PC-9 (cell line): ENCODE results near the gene AMPD1. TPM values are rescaled to one million over a fixed set of nuclear protein-coding genes. Genes with fewer than 3 reads are reported as not detected.

Experiments
- BruUV-seq: library from RNA; stranded (reverse); fragments of 400-500 nt; replicated peaks from 2 replicates; lab custom pipeline; 2021; lab: Mats Ljungman, UMichigan
- CTCF ChIA-PET: fragments of 300-600 bp; sonication (Branson Sonifier 250); formaldehyde crosslinking; loops from one replicate; lab custom pipeline; 2022; ENCODE audit warnings: antibody characterized with exemption; lab: Charles Lee
- POLR2A ChIA-PET: fragments of 300-600 bp; sonication (Branson Sonifier 250); formaldehyde crosslinking; loops from one replicate; lab custom pipeline; 2022; ENCODE audit warnings: antibody characterized with exemption; ENCODE audit not compliant: unreplicated experiment; lab: Charles Lee
- DNase-seq, 2 experiments: peaks; one replicate each; pipeline versions ENCODE4 v3.0.0 to v3.0.0-alpha.2; 2015 to 2022; ENCODE audit warnings: mixed read lengths in 1 of 2
- H2AFZ ChIP-seq: fragments of 200-600 bp; sonication (generic); 2 replicates; pipeline ENCODE4 v1.8.1; 2017; ENCODE audit warnings: antibody characterized with exemption
- H3F3A ChIP-seq: fragments of 200-600 bp; sonication (generic); 2 replicates; pipeline ENCODE4 v1.8.1; 2017; ENCODE audit warnings: antibody characterized with exemption, mild to moderate bottlenecking, low read depth; ENCODE audit not compliant: insufficient read depth
- H3K27ac ChIP-seq: fragments of 200-600 bp; sonication (generic); 2 replicates; pipeline ENCODE4 v1.6.1; 2016; ENCODE audit warnings: mixed run types
- H3K27me3 ChIP-seq: fragments of 200-600 bp; sonication (generic); 2 replicates; pipeline ENCODE4 v1.6.1; 2016; ENCODE audit warnings: low read depth, mixed run types; ENCODE audit not compliant: insufficient read depth
- H3K36me3 ChIP-seq: fragments of 200-600 bp; sonication (generic); 2 replicates; pipeline ENCODE4 v1.6.1; 2016; ENCODE audit warnings: low read depth, mixed run types
- H3K4me1 ChIP-seq: fragments of 200-600 bp; sonication (generic); replicated peaks from 2 replicates; pipeline ENCODE4 v1.6.1; 2016; ENCODE audit warnings: mixed run types; ENCODE audit not compliant: insufficient read depth
- H3K4me2 ChIP-seq: fragments of 200-600 bp; sonication (generic); 2 replicates; pipeline ENCODE4 v1.6.1; 2017; ENCODE audit warnings: mixed run types
- H3K4me3 ChIP-seq: fragments of 200-600 bp; sonication (generic); 2 replicates; pipeline ENCODE4 v1.6.1; 2016; ENCODE audit warnings: mixed run types
- H3K79me2 ChIP-seq: fragments of 200-600 bp; sonication (generic); 2 replicates; pipeline ENCODE4 v1.6.1; 2017; ENCODE audit warnings: low read depth, mixed run types
- H3K9me2 ChIP-seq: fragments of 200-600 bp; sonication (generic); 2 replicates; pipeline ENCODE4 v1.8.1; 2017; ENCODE audit warnings: mild to moderate bottlenecking; ENCODE audit not compliant: insufficient read depth
- H3K9me3 ChIP-seq: fragments of 200-600 bp; sonication (generic); 2 replicates; pipeline ENCODE4 v1.8.1; 2016; ENCODE audit warnings: low read depth; ENCODE audit not compliant: insufficient read depth
- H4K20me1 ChIP-seq: fragments of 200-600 bp; sonication (generic); 2 replicates; pipeline ENCODE4 v1.8.1; 2017; ENCODE audit not compliant: insufficient read depth
- EZH2 ChIP-seq: fragments of 200-600 bp; sonication (generic); IDR thresholded peaks from 2 replicates; pipeline ENCODE4 v1.8.0; 2017; ENCODE audit warnings: antibody characterized with exemption, low read depth
- intact Hi-C: fragments of 100-400 bp; cut with micrococcal nuclease; formaldehyde crosslinking; loops from one replicate; pipeline ENCODE4 v1.10.0; 2022; ENCODE audit not compliant: unreplicated experiment
- total RNA-seq: library from RNA; stranded (reverse); gene quantifications from 2 replicates; pipeline ENCODE4 v1.2.3, GENCODE V29; 2021
- TF ChIP-seq, protein P1 (sequence below): fragments of 200-600 bp; sonication (generic); conservative IDR thresholded peaks from 2 replicates; pipeline ENCODE4 v1.6.1; 2017; ENCODE audit warnings: mixed run types, antibody characterized with exemption, mild to moderate bottlenecking, moderate library complexity

The AMPD1 gene
- total RNA-seq, 1 experiment from 2014 or later: not detected

DNA sequence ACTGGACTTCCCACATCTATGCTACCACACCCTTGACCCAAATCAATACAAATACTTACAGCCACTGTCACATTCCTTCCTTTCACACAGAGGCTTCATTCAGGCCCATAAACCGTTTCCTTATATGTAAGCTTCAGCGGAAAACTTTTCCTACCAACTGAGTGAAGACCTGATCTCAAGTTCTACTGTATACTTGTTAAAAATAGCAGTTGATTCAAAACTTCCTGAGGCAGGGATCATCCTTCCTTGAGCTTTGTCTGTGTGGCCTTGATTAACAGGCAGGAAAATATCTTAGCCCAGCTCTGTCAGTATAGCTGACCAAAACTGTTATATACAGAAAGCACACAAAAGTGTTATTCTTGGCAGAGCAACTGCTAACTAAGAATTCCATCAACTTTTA lies 68.2 kb downstream of the AMPD1 start:
- intact Hi-C loops: no loop called here

DNA sequence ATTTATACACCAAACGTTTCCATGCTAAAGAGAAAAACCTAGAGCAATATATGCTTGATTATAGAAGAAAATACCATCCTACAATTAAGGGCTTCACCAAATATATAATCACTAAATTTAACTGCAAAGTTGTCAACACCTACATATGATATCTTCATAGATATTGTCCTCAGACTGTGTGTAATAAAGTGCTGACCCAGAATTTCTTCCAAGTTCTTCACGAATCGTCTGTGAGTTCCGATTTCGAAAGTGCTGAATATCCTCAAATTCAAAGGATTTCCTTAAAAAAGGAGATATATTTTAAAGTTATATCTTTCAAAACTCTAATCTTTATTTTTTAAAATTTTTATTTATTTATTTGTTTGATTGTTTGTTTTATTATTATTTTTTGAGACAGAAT lies 72.0 kb downstream of the AMPD1 start:
- DNase-seq: no peak
- TF ChIP-seq EZH2: no peak
- TF ChIP-seq, protein P1, sequence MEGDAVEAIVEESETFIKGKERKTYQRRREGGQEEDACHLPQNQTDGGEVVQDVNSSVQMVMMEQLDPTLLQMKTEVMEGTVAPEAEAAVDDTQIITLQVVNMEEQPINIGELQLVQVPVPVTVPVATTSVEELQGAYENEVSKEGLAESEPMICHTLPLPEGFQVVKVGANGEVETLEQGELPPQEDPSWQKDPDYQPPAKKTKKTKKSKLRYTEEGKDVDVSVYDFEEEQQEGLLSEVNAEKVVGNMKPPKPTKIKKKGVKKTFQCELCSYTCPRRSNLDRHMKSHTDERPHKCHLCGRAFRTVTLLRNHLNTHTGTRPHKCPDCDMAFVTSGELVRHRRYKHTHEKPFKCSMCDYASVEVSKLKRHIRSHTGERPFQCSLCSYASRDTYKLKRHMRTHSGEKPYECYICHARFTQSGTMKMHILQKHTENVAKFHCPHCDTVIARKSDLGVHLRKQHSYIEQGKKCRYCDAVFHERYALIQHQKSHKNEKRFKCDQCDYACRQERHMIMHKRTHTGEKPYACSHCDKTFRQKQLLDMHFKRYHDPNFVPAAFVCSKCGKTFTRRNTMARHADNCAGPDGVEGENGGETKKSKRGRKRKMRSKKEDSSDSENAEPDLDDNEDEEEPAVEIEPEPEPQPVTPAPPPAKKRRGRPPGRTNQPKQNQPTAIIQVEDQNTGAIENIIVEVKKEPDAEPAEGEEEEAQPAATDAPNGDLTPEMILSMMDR: no peak
- Histone ChIP-seq H3K4me1 (no peaks in the 10 kb centered on the region), H3K9me3 (no peaks in the 10 kb centered on the region), H3K27ac (no peak overlapping the region), H2AFZ (no peak overlapping the region), H3K9me2 (no peaks in the 10 kb centered on the region), H4K20me1 (no peaks in the 10 kb centered on the region), H3K4me3 (no peak overlapping the region), H3K27me3 (no peaks in the 10 kb centered on the region), H3K79me2 (no peaks in the 10 kb centered on the region), H3K36me3 (no peaks in the 10 kb centered on the region), H3F3A (no peaks in the 10 kb centered on the region), H3K4me2 (no peak overlapping the region)
- ChIA-PET CTCF (no interaction called here), POLR2A (no interaction called here)
- BruUV-seq: no TSS peak
- intact Hi-C loops: no loop called here

More for the DNA sequence above, 68.2 kb downstream of the AMPD1 start:
- Histone ChIP-seq H3K9me3 (no peaks in the 10 kb centered on the region), H3K9me2 (no peaks in the 10 kb centered on the region), H3K79me2 (no peaks in the 10 kb centered on the region), H3K36me3 (no peaks in the 10 kb centered on the region), H3K27ac (no peak overlapping the region), H3K4me1 (no peaks in the 10 kb centered on the region), H4K20me1 (no peaks in the 10 kb centered on the region), H3K4me3 (no peak overlapping the region), H2AFZ (no peak overlapping the region), H3K4me2 (no peak overlapping the region), H3K27me3 (no peaks in the 10 kb centered on the region), H3F3A (no peaks in the 10 kb centered on the region)
- no peak for DNase-seq
- TF ChIP-seq, protein P1: no peak
- no peak for TF ChIP-seq EZH2
- no TSS peak for BruUV-seq
- POLR2A ChIA-PET: no interaction called here
- CTCF ChIA-PET: no interaction called here

Other genes with a start within 250 kb of the AMPD1 start
- 30.0 and 38.7 TPM in 2 replicates for gene TRIM33, start 184.3 kb downstream of the AMPD1 start, total RNA-seq
- 25.2 and 36.7 TPM in 2 replicates for gene BCAS2, start 113.9 kb downstream of the AMPD1 start, total RNA-seq
- 0.70 and 1.1 TPM in 2 replicates for gene DENND2C, start 25.5 kb downstream of the AMPD1 start, total RNA-seq
- 28.5 and 37.8 TPM in 2 replicates for gene NRAS, start 21.2 kb upstream of the AMPD1 start, total RNA-seq
- 536 and 650 TPM in 2 replicates for gene CSDE1, start 62.4 kb upstream of the AMPD1 start, total RNA-seq
- gene SIKE1, start 85.1 kb upstream of the AMPD1 start, total RNA-seq: 61.4 and 61.9 TPM in 2 replicates
- gene SYCP1, start 159.3 kb upstream of the AMPD1 start, total RNA-seq: not detected in 2 replicates